HG03575 (cell line): ENCODE data around the gene IL15RA.
"Not testable (repeated sequence)": the region's sequence is repeated elsewhere in the genome, so short reads cannot be mapped to it uniquely, and the experiment has no call there.

Source experiments
- ATAC-seq: cut with Tn5 transposase; IDR thresholded peaks from one replicate; pipeline ENCODE4 v1.9.1; 2021; ENCODE audit not compliant: unreplicated experiment, insufficient number of reproducible peaks, low FRiP score; ENCODE audit errors: extremely low read depth

Gene IL15RA

GRCh38 chr10:5975641-5976473 is 1.5 kb downstream of the IL15RA start:
- ATAC-seq, result peak; percentile 71

- no peak for ATAC-seq
These were observed 4.3 kb downstream of the IL15RA start for GRCh38 chr10:5973069-5973468.

- no peak for ATAC-seq
These were observed 5.5 kb downstream of the IL15RA start for GRCh38 chr10:5971886-5972285.

GRCh38 chr10:5971315-5971832 is 6.0 kb downstream of the IL15RA start:
- no peak for ATAC-seq

GRCh38 chr10:5970527-5970926 is 6.8 kb downstream of the IL15RA start:
- no peak for ATAC-seq

- ATAC-seq, result no peak
These were observed 7.3 kb downstream of the IL15RA start for GRCh38 chr10:5970066-5970465.

GRCh38 chr10:5968681-5969453 is 8.5 kb downstream of the IL15RA start:
- ATAC-seq, result no peak

- ATAC-seq, result no peak
These were observed 9.2 kb downstream of the IL15RA start for GRCh38 chr10:5968037-5968680.

GRCh38 chr10:5965266-5965665 is 12.1 kb downstream of the IL15RA start:
- ATAC-seq, result no peak

GRCh38 chr10:5964736-5965135 is 12.6 kb downstream of the IL15RA start:
- no peak for ATAC-seq

- no peak for ATAC-seq
These were observed 13.8 kb downstream of the IL15RA start for GRCh38 chr10:5963591-5963990.

GRCh38 chr10:5963071-5963470 is 14.3 kb downstream of the IL15RA start:
- no peak for ATAC-seq

- not testable (repeated sequence) for ATAC-seq
These were observed 14.9 kb downstream of the IL15RA start for GRCh38 chr10:5962358-5962940.

GRCh38 chr10:5961405-5962100 is 15.8 kb downstream of the IL15RA start:
- ATAC-seq, result no peak

GRCh38 chr10:5960973-5961275 is 16.4 kb downstream of the IL15RA start:
- ATAC-seq, result not testable (repeated sequence)

- no peak for ATAC-seq
These were observed 17.0 kb downstream of the IL15RA start for GRCh38 chr10:5960070-5960972.

- ATAC-seq, result no peak
These were observed 17.7 kb downstream of the IL15RA start for GRCh38 chr10:5959581-5960069.

- ATAC-seq, result no peak
These were observed 18.2 kb downstream of the IL15RA start for GRCh38 chr10:5959142-5959541.
